H9 (cell line): ENCODE data around the gene JCHAIN. TPM values are rescaled to one million over a fixed set of nuclear protein-coding genes. Genes with fewer than 3 reads are reported as not detected.

Source experiments
- DNase-seq: peaks from one replicate; pipeline ENCODE4 v3.0.0-alpha.2; 2017
- H2AFZ ChIP-seq: one replicate; pipeline ENCODE4 v1.6.1; 2013; ENCODE audit warnings: mild to moderate bottlenecking, low read length, control low read depth, moderate library complexity
- H2AK5ac ChIP-seq: 2 replicates; pipeline ENCODE4 v1.6.1; 2013; ENCODE audit warnings: low read length, control low read depth, mixed read lengths; ENCODE audit not compliant: insufficient read length
- H2BK120ac ChIP-seq: one replicate; pipeline ENCODE4 v1.6.1; 2013; ENCODE audit warnings: low read depth, mild to moderate bottlenecking, low read length, control low read depth, inconsistent platforms; ENCODE audit not compliant: poor library complexity, severe bottlenecking
- H2BK12ac ChIP-seq: 2 replicates; pipeline ENCODE4 v1.6.1; 2013; ENCODE audit warnings: low read length, control low read depth, mixed read lengths, low read depth; ENCODE audit not compliant: insufficient read length
- H2BK15ac ChIP-seq: 2 replicates; pipeline ENCODE4 v1.6.1; 2013; ENCODE audit warnings: low read depth, low read length, control low read depth
- H2BK20ac ChIP-seq: one replicate; pipeline ENCODE4 v1.6.1; 2013; ENCODE audit warnings: low read depth, mild to moderate bottlenecking, low read length, control low read depth, inconsistent platforms; ENCODE audit not compliant: poor library complexity, severe bottlenecking
- H2BK5ac ChIP-seq: 2 replicates; pipeline ENCODE4 v1.6.1; 2013; ENCODE audit warnings: low read length, control low read depth, mixed read lengths; ENCODE audit not compliant: insufficient read length
- H3K14ac ChIP-seq: 2 replicates; pipeline ENCODE4 v1.6.1; 2013; ENCODE audit warnings: low read length, control low read depth; ENCODE audit not compliant: insufficient read depth
- H3K18ac ChIP-seq: 2 replicates; pipeline ENCODE4 v1.6.1; 2013; ENCODE audit warnings: low read depth, mild to moderate bottlenecking, mixed read lengths, low read length, control low read depth; ENCODE audit not compliant: insufficient read length
- H3K23ac ChIP-seq: 2 replicates; pipeline ENCODE4 v1.6.1; 2013; ENCODE audit warnings: low read length, control low read depth, mixed read lengths, low read depth; ENCODE audit not compliant: insufficient read length
- H3K23me2 ChIP-seq: 2 replicates; pipeline ENCODE4 v1.6.1; 2013; ENCODE audit warnings: low read depth, mild to moderate bottlenecking, mixed read lengths, low read length, control low read depth; ENCODE audit not compliant: insufficient read length, poor library complexity, severe bottlenecking
- H3K27ac ChIP-seq: 2 replicates; pipeline ENCODE4 v1.5.1; 2013; ENCODE audit warnings: low read length, control low read depth, mixed read lengths, low read depth; ENCODE audit not compliant: insufficient read length
- H3K27me3 ChIP-seq: 2 replicates; pipeline ENCODE4 v1.6.1; 2013; ENCODE audit warnings: low read length, control low read depth, inconsistent platforms; ENCODE audit not compliant: insufficient read depth
- H3K4ac ChIP-seq: 2 replicates; pipeline ENCODE4 v1.6.1; 2013; ENCODE audit warnings: low read depth, mild to moderate bottlenecking, control low read depth, inconsistent platforms, low read length, moderate library complexity
- H3K4me1 ChIP-seq: 2 replicates; pipeline ENCODE4 v1.6.1; 2013; ENCODE audit warnings: low read length, control low read depth, inconsistent platforms; ENCODE audit not compliant: insufficient read depth
- H3K4me2 ChIP-seq: 2 replicates; pipeline ENCODE4 v1.6.1; 2013; ENCODE audit warnings: low read length, control low read depth, mixed read lengths; ENCODE audit not compliant: insufficient read length, insufficient read depth
- H3K56ac ChIP-seq: 2 replicates; pipeline ENCODE4 v1.6.1; 2013; ENCODE audit warnings: low read depth, mild to moderate bottlenecking, mixed read lengths, low read length, control low read depth; ENCODE audit not compliant: insufficient read length
- H3K79me1 ChIP-seq: 2 replicates; pipeline ENCODE4 v1.6.1; 2013; ENCODE audit warnings: low read depth, mild to moderate bottlenecking, moderate library complexity, low read length, control low read depth, inconsistent platforms; ENCODE audit not compliant: insufficient read depth, poor library complexity, severe bottlenecking
- H3K79me2 ChIP-seq: 2 replicates; pipeline ENCODE4 v1.6.1; 2013; ENCODE audit warnings: low read length, control low read depth, inconsistent platforms; ENCODE audit not compliant: insufficient read depth
- H3K9ac ChIP-seq: 2 replicates; pipeline ENCODE4 v1.6.1; 2013; ENCODE audit warnings: low read length, control low read depth, mixed read lengths; ENCODE audit not compliant: insufficient read length; ENCODE audit errors: extremely low read depth
- H3K9me3 ChIP-seq: one replicate; pipeline ENCODE4 v1.6.1; 2013; ENCODE audit warnings: low read depth, low read length, inconsistent platforms; ENCODE audit not compliant: control insufficient read depth
- H3T11ph ChIP-seq: one replicate; pipeline ENCODE4 v1.6.1; 2013; ENCODE audit warnings: mild to moderate bottlenecking, low read length, control low read depth, inconsistent platforms
- H4K20me1 ChIP-seq: one replicate; pipeline ENCODE4 v1.6.1; 2013; ENCODE audit not compliant: control insufficient read depth, insufficient read length, insufficient read depth
- H4K5ac ChIP-seq: 2 replicates; pipeline ENCODE4 v1.6.1; 2013; ENCODE audit warnings: low read depth, mild to moderate bottlenecking, mixed read lengths, low read length, control low read depth; ENCODE audit not compliant: insufficient read length
- H4K8ac ChIP-seq: replicated peaks from 2 replicates; pipeline ENCODE4 v1.6.1; 2013; ENCODE audit warnings: low read length, control low read depth, mixed read lengths, low read depth; ENCODE audit not compliant: insufficient read length
- H4K91ac ChIP-seq: 2 replicates; pipeline ENCODE4 v1.6.1; 2013; ENCODE audit warnings: low read depth, mild to moderate bottlenecking, moderate library complexity, mixed read lengths, low read length, control low read depth; ENCODE audit not compliant: insufficient read length
- H3K27ac Mint-ChIP-seq, 3 experiments: 2 replicates in 2 of 3; 3 replicates in 1 of 3; pipeline ENCODE4 v1.8.0; 2020 to 2021; ENCODE audit warnings: mixed read lengths in 3 of 3, mild to moderate bottlenecking in 1 of 3, moderate library complexity in 1 of 3
- H3K27me3 Mint-ChIP-seq: 2 replicates; pipeline ENCODE4 v1.8.0; 2021; ENCODE audit warnings: low read depth, mild to moderate bottlenecking, moderate library complexity, mixed read lengths
- H3K36me3 Mint-ChIP-seq, 3 experiments: 2 replicates in 2 of 3; 3 replicates in 1 of 3; pipeline ENCODE4 v1.8.0; 2020 to 2021; ENCODE audit warnings: low read depth in 3 of 3, mixed read lengths in 3 of 3; ENCODE audit not compliant: insufficient read depth in 1 of 3
- H3K4me1 Mint-ChIP-seq, 2 experiments: 2 replicates each; pipeline ENCODE4 v1.8.0; 2020; ENCODE audit warnings: mixed read lengths in 2 of 2
- H3K4me3 Mint-ChIP-seq, 2 experiments: 2 replicates in 1 of 2; 3 replicates in 1 of 2; pipeline ENCODE4 v1.8.0; 2020 to 2021; ENCODE audit warnings: mild to moderate bottlenecking in 2 of 2, mixed read lengths in 2 of 2, moderate library complexity in 1 of 2
- H3K9me3 Mint-ChIP-seq, 2 experiments: 2 replicates in 1 of 2; 3 replicates in 1 of 2; pipeline ENCODE4 v1.8.0; 2020; ENCODE audit warnings: mild to moderate bottlenecking in 2 of 2, mixed read lengths in 2 of 2, moderate library complexity in 1 of 2
- WGBS: extraction: QIAGEN DNeasy Blood & Tissue Kit; methylation state at CpG from one replicate; pipeline ENCODE4 v1.1.7; 2013; ENCODE audit warnings: missing lambda C conversion rate, low lambda C conversion rate, mixed read lengths; ENCODE audit not compliant: insufficient read length; ENCODE audit errors: extremely low coverage; 5-methylcytosine and 5-hydroxymethylcytosine counted together
- total RNA-seq: library from RNA; stranded (reverse); gene quantifications from 2 replicates; pipeline ENCODE4 v1.2.1, GENCODE V29; 2021
- TF ChIP-seq, protein P1 (sequence below): fragments of 200-600 bp; sonication (generic); conservative IDR thresholded peaks from 3 replicates; pipeline ENCODE4 v1.8.0; 2021; ENCODE audit warnings: antibody characterized with exemption, mild to moderate bottlenecking

JCHAIN gene
- total RNA-seq, 1 experiment from 2014 or later = not detected

DNA sequence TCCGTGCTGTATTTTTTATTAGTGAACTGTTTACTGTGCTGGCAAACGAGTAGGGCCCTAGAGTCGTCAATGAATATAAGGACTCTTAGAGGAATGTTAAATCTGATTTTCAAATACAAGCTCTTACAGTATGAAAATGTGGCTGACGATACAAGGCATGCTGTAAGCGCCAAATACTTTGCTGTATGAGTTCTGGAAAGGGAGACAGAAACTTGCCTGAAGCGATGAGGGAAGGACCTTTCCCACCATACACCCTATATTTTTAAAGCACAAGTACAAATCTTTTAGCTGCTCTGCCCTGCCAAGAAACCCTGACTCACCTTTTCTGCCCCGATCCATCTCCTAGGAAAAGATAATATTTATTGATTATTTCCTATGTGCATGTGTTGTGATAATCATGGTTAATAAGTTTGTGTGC is 39.7 kb upstream of the JCHAIN start:
- H2AK5ac ChIP-seq = no peak overlapping the region
- H4K8ac ChIP-seq = no peak overlapping the region
- peak overlapping the region in 2 of 3 experiments; percentile 63 to 78; a peak in 1 of 7 replicates for H3K27ac Mint-ChIP-seq
- peak overlapping the region; percentile 80 for H3K4me2 ChIP-seq
- H2BK12ac ChIP-seq = no peak overlapping the region
- peaks cover 24 to 25% of the 10 kb centered on the region in 2 experiments for H3K4me1 Mint-ChIP-seq
- H3K79me2 ChIP-seq = no peaks in the 10 kb centered on the region
- no peaks in the 10 kb centered on the region for H3K9me3 Mint-ChIP-seq
- H2BK120ac ChIP-seq = no peak overlapping the region
- no CpG with 5 or more reads among the region's 7 CpGs for WGBS
- H3K9me3 ChIP-seq = no peaks in the 10 kb centered on the region
- H4K5ac ChIP-seq = no peak overlapping the region
- H3K4me1 ChIP-seq = no peaks in the 10 kb centered on the region; the same call in 1 of the 2 replicates
- H3K27me3 Mint-ChIP-seq = no peaks in the 10 kb centered on the region
- TF ChIP-seq, protein P1, sequence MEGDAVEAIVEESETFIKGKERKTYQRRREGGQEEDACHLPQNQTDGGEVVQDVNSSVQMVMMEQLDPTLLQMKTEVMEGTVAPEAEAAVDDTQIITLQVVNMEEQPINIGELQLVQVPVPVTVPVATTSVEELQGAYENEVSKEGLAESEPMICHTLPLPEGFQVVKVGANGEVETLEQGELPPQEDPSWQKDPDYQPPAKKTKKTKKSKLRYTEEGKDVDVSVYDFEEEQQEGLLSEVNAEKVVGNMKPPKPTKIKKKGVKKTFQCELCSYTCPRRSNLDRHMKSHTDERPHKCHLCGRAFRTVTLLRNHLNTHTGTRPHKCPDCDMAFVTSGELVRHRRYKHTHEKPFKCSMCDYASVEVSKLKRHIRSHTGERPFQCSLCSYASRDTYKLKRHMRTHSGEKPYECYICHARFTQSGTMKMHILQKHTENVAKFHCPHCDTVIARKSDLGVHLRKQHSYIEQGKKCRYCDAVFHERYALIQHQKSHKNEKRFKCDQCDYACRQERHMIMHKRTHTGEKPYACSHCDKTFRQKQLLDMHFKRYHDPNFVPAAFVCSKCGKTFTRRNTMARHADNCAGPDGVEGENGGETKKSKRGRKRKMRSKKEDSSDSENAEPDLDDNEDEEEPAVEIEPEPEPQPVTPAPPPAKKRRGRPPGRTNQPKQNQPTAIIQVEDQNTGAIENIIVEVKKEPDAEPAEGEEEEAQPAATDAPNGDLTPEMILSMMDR = no peak
- peak overlapping the region; percentile 5 for H3K9ac ChIP-seq
- no peak overlapping the region for H3K56ac ChIP-seq
- no peak for DNase-seq
- H3K27me3 ChIP-seq = no peaks in the 10 kb centered on the region
- no peak overlapping the region for H3K14ac ChIP-seq
- H2BK5ac ChIP-seq = no peak overlapping the region
- no peak overlapping the region for H2AFZ ChIP-seq
- no peak overlapping the region for H3T11ph ChIP-seq
- no peak overlapping the region for H3K27ac ChIP-seq
- H3K23ac ChIP-seq = no peak overlapping the region
- H4K91ac ChIP-seq = no peak overlapping the region
- no peak overlapping the region for H2BK20ac ChIP-seq
- H2BK15ac ChIP-seq = no peak overlapping the region
- H3K36me3 Mint-ChIP-seq = no peaks in the 10 kb centered on the region; a peak in 1 of 7 replicates
- no peaks in the 10 kb centered on the region for H3K79me1 ChIP-seq
- no peak overlapping the region for H3K4ac ChIP-seq
- H3K4me3 Mint-ChIP-seq = peak overlapping the region; percentile 86 to 90
- no peaks in the 10 kb centered on the region for H3K23me2 ChIP-seq
- no peak overlapping the region for H3K18ac ChIP-seq
- H4K20me1 ChIP-seq = no peaks in the 10 kb centered on the region
